Pancreas (tissue), 10 donors: ENCODE results near the gene GALNT13. TPM values are rescaled to one million over a fixed set of nuclear protein-coding genes. Genes with fewer than 3 reads are reported as not detected.

Source experiments
- ATAC-seq, 4 donors: fragments of 200-7000 bp; cut with Tn5 transposase; one replicate each; pipeline versions ENCODE4 v1.8.0 to v1.9.1; 2020; ENCODE audit warnings: mild to moderate bottlenecking in 4 of 4, moderate library complexity in 4 of 4
- DNase-seq, 6 donors: peaks; one replicate each; pipeline ENCODE4 v3.0.0-alpha.2; 2020
- FAIRE-seq: peaks from 2 replicates; lab custom pipeline; 2012; peaks lifted over from hg19 to GRCh38; lab: Jason Lieb, UNC
- H3K27ac ChIP-seq, 4 donors: fragments of 200-600 bp; sonication (generic); 1 replicate in 3 of 4; 2 replicates in 1 of 4; pipeline versions ENCODE4 v1.5.0 to v1.8.0; 2020
- H3K27me3 ChIP-seq, 4 donors: fragments of 200-600 bp; one replicate each; pipeline ENCODE4 v1.8.0; 2021
- H3K36me3 ChIP-seq, 3 donors: fragments of 200-600 bp; sonication (generic) in 1 of 3; one replicate each; pipeline versions ENCODE4 v1.5.0 to v1.8.0; 2020 to 2021
- H3K4me1 ChIP-seq, 3 donors: fragments of 200-600 bp; one replicate each; pipeline ENCODE4 v1.8.0; 2021
- H3K4me3 ChIP-seq, 4 donors: fragments of 200-600 bp; sonication (generic) in 2 of 4; one replicate each; pipeline versions ENCODE4 v1.5.0 to v1.8.0; 2020 to 2021
- H3K9me3 ChIP-seq, 4 donors: fragments of 200-600 bp; one replicate each; pipeline ENCODE4 v1.8.0; 2021
- WGBS, 2 donors: extraction: QIAGEN DNeasy Blood & Tissue Kit; methylation state at CpG; one replicate each; pipeline ENCODE4 v1.1.7; 2013; 5-methylcytosine and 5-hydroxymethylcytosine counted together
- intact Hi-C, 3 donors: fragments of 100-400 bp; cut with DNase I; formaldehyde crosslinking; loops; one replicate each; pipeline versions ENCODE4 v1.11.1 to v1.14.2; 2022
- polyA plus RNA-seq, 2 donors: library from polyadenylated mRNA; stranded (reverse); fragments of 200-250 nt; gene quantifications; one replicate each; pipeline ENCODE4 v1.2.3, GENCODE V29; 2013
- total RNA-seq, 6 donors: library from RNA; stranded (reverse); fragmentation: NEBNext Ultra II Directional in 4 of 6; extraction: Animal tissue kit (Norgen Biotek cat#: 25700) in 4 of 6; gene quantifications; one replicate each; pipeline versions ENCODE4 v1.2.1 to v1.2.4, GENCODE V29; 2021 to 2023
- TF ChIP-seq, protein P1 (sequence below), 4 donors: fragments of 200-600 bp; sonication (generic) in 3 of 4; IDR thresholded peaks; one replicate each; pipeline versions ENCODE4 v1.5.0 to v1.8.0; 2021; ENCODE audit warnings: antibody characterized with exemption in 4 of 4
- donor health status: healthy with polysubstance abuse.
- donor health status: DM: no; HTN: no; CAD: no; lungs with moderate emphysema.
- donor health status: DM: no; HTN: no; CAD: no.
- donor health status: control.
- donor health status: control.
- donor health status: Bipolar disorder and iron deficiency.
- donor health status: DM: yes; HTN: yes; CAD: no.
- donor health status: DM: no; HTN: no; CAD: no.
- donor health status: DM: no; HTN: no; CAD: no.
- donor health status: DM: yes; HTN: yes; CAD: no.

Gene GALNT13
- total and polyA plus RNA-seq, 8 donors = 0.09 to 1.8 (median 0.74) TPM

DNA sequence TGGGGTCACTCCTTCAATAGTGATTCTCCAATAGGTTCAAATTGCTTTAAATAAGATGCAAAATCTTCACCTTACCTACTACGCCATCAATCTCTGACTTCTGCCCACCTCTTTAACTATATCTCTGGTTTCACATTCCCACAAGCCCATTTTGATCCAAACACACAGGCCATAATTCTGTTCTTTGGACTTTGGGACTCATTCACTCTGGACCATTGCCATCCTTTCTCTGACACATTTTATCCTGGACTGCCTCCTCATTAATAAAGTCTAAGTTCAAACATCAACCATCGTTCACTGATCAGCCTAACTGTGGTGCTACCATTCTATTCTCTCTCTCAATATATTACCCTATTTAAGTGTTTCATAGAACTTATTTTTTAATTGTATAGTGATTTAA, 332.2 kb downstream of the GALNT13 start:
- H3K9me3 ChIP-seq = no peaks in the 10 kb centered on the region
- 43 to 65% methylated on average over 2 of the region's 2 CpGs for WGBS, 2 donors
- H3K27me3 ChIP-seq = no peaks in the 10 kb centered on the region
- FAIRE-seq = no peak
- no peaks in the 10 kb centered on the region for H3K4me1 ChIP-seq
- ATAC-seq = no peak
- no peaks in the 10 kb centered on the region for H3K36me3 ChIP-seq
- TF ChIP-seq, protein P1, sequence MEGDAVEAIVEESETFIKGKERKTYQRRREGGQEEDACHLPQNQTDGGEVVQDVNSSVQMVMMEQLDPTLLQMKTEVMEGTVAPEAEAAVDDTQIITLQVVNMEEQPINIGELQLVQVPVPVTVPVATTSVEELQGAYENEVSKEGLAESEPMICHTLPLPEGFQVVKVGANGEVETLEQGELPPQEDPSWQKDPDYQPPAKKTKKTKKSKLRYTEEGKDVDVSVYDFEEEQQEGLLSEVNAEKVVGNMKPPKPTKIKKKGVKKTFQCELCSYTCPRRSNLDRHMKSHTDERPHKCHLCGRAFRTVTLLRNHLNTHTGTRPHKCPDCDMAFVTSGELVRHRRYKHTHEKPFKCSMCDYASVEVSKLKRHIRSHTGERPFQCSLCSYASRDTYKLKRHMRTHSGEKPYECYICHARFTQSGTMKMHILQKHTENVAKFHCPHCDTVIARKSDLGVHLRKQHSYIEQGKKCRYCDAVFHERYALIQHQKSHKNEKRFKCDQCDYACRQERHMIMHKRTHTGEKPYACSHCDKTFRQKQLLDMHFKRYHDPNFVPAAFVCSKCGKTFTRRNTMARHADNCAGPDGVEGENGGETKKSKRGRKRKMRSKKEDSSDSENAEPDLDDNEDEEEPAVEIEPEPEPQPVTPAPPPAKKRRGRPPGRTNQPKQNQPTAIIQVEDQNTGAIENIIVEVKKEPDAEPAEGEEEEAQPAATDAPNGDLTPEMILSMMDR (IDR thresholded peaks at IDR 0.05) = no peak
- no peak for DNase-seq
- intact Hi-C loops = no loop called here
- no peak overlapping the region for H3K4me3 ChIP-seq
- H3K27ac ChIP-seq = no peak overlapping the region

DNA sequence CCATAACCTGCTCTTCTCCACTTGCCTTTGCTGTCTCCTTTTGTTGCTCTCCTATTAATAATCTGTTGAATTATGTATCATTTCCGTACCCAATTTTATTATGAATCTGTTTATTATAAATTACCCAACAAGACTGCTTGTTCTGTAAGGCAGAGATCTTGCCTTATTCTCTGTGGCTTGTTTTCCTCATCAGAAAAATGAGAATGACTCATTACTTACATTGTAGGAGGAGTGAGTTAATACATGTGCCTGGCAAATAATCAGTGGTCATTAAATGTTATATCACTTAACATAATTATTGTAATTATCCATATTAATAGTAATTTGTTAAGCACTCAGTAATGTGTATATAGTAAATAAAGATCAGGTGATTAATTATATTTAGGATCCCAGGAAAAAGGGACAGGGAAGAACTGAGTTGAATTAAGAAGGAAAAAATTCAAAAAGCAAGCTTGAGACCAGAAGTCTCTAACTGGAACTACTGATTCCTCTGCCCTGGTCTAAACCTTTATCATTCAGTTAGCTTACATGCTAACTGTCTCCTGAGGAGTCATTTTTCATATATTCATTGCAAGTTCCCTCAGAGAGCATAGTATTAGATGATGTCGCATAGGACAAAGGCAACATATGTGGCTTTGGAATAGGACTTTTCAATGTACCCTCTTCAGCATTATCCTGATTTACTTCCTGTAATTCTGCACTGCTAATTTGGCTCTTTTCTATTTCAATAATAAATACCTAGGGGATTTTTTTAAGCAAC, 335.7 kb downstream of the GALNT13 start:
- no peak for ATAC-seq
- Histone ChIP-seq H3K27me3 (no peaks in the 10 kb centered on the region), H3K4me1 (no peaks in the 10 kb centered on the region), H3K36me3 (no peaks in the 10 kb centered on the region), H3K4me3 (no peak overlapping the region), H3K27ac (no peak overlapping the region), H3K9me3 (no peaks in the 10 kb centered on the region)
- no peak for DNase-seq
- TF ChIP-seq, protein P1 (IDR thresholded peaks at IDR 0.05) = no peak
- WGBS, 2 donors = 68 to 73% methylated on average over 2 of the region's 2 CpGs
- no peak for FAIRE-seq
- intact Hi-C loops = no loop called here

GRCh38 chr2:154223726-154224125, 352.0 kb downstream of the GALNT13 start:
- WGBS, 2 donors = 86 to 88% methylated on average over 1 of the region's 1 CpG
- H3K9me3 ChIP-seq = no peaks in the 10 kb centered on the region
- ATAC-seq (no peak), DNase-seq (no peak), FAIRE-seq (no peak)
- H3K27ac ChIP-seq = no peak overlapping the region
- TF ChIP-seq, protein P1 (IDR thresholded peaks at IDR 0.05) = no peak
- no peaks in the 10 kb centered on the region for H3K27me3 ChIP-seq
- no peak overlapping the region for H3K4me3 ChIP-seq
- intact Hi-C loops = no loop called here
- no peaks in the 10 kb centered on the region for H3K36me3 ChIP-seq
- no peaks in the 10 kb centered on the region for H3K4me1 ChIP-seq

GRCh38 chr2:154226931-154227330, 355.2 kb downstream of the GALNT13 start:
- TF ChIP-seq, protein P1 (IDR thresholded peaks at IDR 0.05) = no peak
- no peaks in the 10 kb centered on the region for H3K9me3 ChIP-seq
- H3K27ac ChIP-seq = no peak overlapping the region
- no peaks in the 10 kb centered on the region for H3K4me1 ChIP-seq
- no peak for DNase-seq
- no peaks in the 10 kb centered on the region for H3K36me3 ChIP-seq
- no peaks in the 10 kb centered on the region for H3K27me3 ChIP-seq
- no peak for ATAC-seq
- H3K4me3 ChIP-seq = no peak overlapping the region
- WGBS, 2 donors = 43% methylated on average over 2 of the region's 2 CpGs
- intact Hi-C loops = no loop called here
- no peak for FAIRE-seq

DNA sequence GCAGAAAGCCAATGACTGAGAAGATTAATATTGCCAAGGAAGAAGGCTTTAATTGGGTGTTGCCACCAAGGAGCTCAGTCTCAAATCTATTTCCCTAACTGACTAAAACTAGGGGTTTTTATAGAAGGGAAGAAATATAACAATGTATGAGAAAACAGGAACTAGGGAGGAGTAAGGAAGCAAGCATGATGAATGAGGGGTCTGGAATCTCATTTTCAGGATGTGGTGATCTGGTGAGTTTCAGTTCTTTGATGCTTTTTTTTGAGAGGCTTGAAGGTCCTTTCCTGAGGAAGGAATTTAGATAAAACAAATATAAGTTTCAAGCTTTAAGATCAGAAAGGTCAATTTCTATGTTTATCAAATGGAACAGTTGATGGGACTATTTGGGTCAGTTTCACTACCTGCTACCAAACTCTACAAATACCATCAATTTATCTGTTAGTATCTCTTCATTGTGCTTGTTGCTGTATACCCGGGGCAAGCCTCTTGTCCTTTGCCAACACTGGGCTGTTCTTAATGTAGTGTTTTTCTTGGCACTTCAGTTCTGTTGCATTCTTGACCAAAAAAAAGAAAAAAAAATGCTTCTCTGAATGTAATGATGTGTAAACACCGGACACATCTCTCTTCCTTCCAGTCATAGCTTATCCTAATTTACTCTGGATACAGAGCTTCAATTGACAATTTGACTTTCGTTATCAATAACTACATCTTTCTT, 357.0 kb downstream of the GALNT13 start:
- H3K4me3 ChIP-seq = no peak overlapping the region
- H3K4me1 ChIP-seq = no peaks in the 10 kb centered on the region
- TF ChIP-seq, protein P1 (IDR thresholded peaks at IDR 0.05) = no peak
- intact Hi-C loops = no loop called here
- no peaks in the 10 kb centered on the region for H3K27me3 ChIP-seq
- WGBS, 2 donors = 50 to 68% methylated on average over 3 of the region's 3 CpGs
- FAIRE-seq (no peak), DNase-seq (no peak), ATAC-seq (no peak)
- no peaks in the 10 kb centered on the region for H3K9me3 ChIP-seq
- no peak overlapping the region for H3K27ac ChIP-seq
- no peaks in the 10 kb centered on the region for H3K36me3 ChIP-seq
